HCT116 (cell line): ENCODE results near the gene FNDC3A. TPM values are rescaled to one million over a fixed set of nuclear protein-coding genes. Genes with fewer than 3 reads are reported as not detected.
A peak's percentile ranks its signal among the peaks of the same experiment; 100 is the strongest.

Source experiments
- ATAC-seq: fragments of 200-7000 bp; cut with Tn5 transposase; 2 replicates; pipeline ENCODE4 v1.9.1; 2020; ENCODE audit warnings: mild to moderate bottlenecking, moderate library complexity
- BruUV-seq: library from RNA; stranded (reverse); fragments of 400-500 nt; replicated peaks from 2 replicates; lab custom pipeline; 2021; lab: Mats Ljungman, UMichigan
- CTCF ChIA-PET: fragments of 300-600 bp; sonication (Branson Sonifier 250); formaldehyde crosslinking; loops from one replicate; lab custom pipeline; 2021; ENCODE audit warnings: antibody characterized with exemption; lab: Charles Lee
- POLR2A ChIA-PET: fragments of 300-600, 350-600 bp; sonication (Branson Sonifier 250); formaldehyde crosslinking; loops from one replicate; lab custom pipeline; 2021; ENCODE audit warnings: antibody characterized with exemption; lab: Charles Lee
- RAD21 ChIA-PET, 2 experiments: fragments of 300-600 bp; sonication (Branson Sonifier 250); formaldehyde crosslinking; loops; one replicate each; lab custom pipeline; 2023; ENCODE audit warnings: low total read pairs in 2 of 2; ENCODE audit not compliant: uncharacterized antibody in 2 of 2, unreplicated experiment in 2 of 2, low non-redundant PET in 1 of 2; lab: Charles Lee
- DNase-seq: peaks from one replicate; pipeline ENCODE4 v3.0.0-alpha.2; 2010; ENCODE audit warnings: low read depth, low spot score
- H2AFZ ChIP-seq: fragments of 200-600 bp; shearing (Covaris generic), sonication (generic); 2 replicates; pipeline ENCODE4 v1.6.1; 2017; ENCODE audit warnings: low read depth, mixed run types, mixed read lengths, antibody characterized with exemption, low read length; ENCODE audit not compliant: poor library complexity, severe bottlenecking
- H3K27ac ChIP-seq: 2 replicates; pipeline ENCODE4 v1.5.1; 2012; ENCODE audit warnings: low read depth, low read length
- H3K27me3 ChIP-seq: fragments of 200-600 bp; sonication (generic); 2 replicates; pipeline ENCODE4 v1.6.1; 2016; ENCODE audit warnings: mixed run types, low read length, mixed read lengths; ENCODE audit not compliant: insufficient read depth
- H3K36me3 ChIP-seq, 2 experiments: fragments of 200-500 bp in 1 of 2; fragments of 200-600 bp in 1 of 2; sonication (Bioruptor generic) in 1 of 2; sonication (generic) in 1 of 2; 2 replicates each; pipeline versions ENCODE4 v1.5.1 to v1.6.1; 2014 to 2016; ENCODE audit warnings: low read length in 2 of 2, inconsistent platforms in 1 of 2, mixed read lengths in 1 of 2, mixed run types in 1 of 2; ENCODE audit not compliant: insufficient read depth in 2 of 2, control insufficient read depth in 1 of 2
- H3K4me1 ChIP-seq, 2 experiments: fragments of 200-600 bp in 1 of 2; sonication (generic) in 1 of 2; 2 replicates each; pipeline versions ENCODE4 v1.5.1 to v1.6.1; 2012 to 2017; ENCODE audit warnings: low read length in 2 of 2, inconsistent platforms in 1 of 2, mild to moderate bottlenecking in 1 of 2, mixed read lengths in 1 of 2, mixed run types in 1 of 2, moderate library complexity in 1 of 2; ENCODE audit not compliant: insufficient read depth in 2 of 2, control insufficient read depth in 1 of 2
- H3K4me2 ChIP-seq: fragments of 200-600 bp; sonication (generic); 2 replicates; pipeline ENCODE4 v1.6.1; 2017; ENCODE audit warnings: mixed run types, low read length, mixed read lengths
- H3K4me3 ChIP-seq, 2 experiments: fragments of 200-600 bp in 1 of 2; sonication (generic) in 1 of 2; replicated peaks in 1 of 2; 2 replicates each; pipeline ENCODE4 v1.5.1; 2011 to 2016; ENCODE audit warnings: low read length in 2 of 2, control low read depth in 1 of 2, low read depth in 1 of 2, mild to moderate bottlenecking in 1 of 2, mixed read lengths in 1 of 2, mixed run types in 1 of 2
- H3K79me2 ChIP-seq: fragments of 200-600 bp; sonication (generic); 2 replicates; pipeline ENCODE4 v1.6.1; 2017; ENCODE audit warnings: mild to moderate bottlenecking, mixed run types, low read length, moderate library complexity, mixed read lengths; ENCODE audit not compliant: insufficient read depth
- H3K9ac ChIP-seq: fragments of 200-600 bp; sonication (generic); 2 replicates; pipeline ENCODE4 v1.6.1; 2016; ENCODE audit warnings: low read length, mixed read lengths
- H3K9me2 ChIP-seq: fragments of 200-600 bp; sonication (generic), shearing (Covaris generic); 2 replicates; pipeline ENCODE4 v1.6.1; 2017; ENCODE audit warnings: mixed run types, mild to moderate bottlenecking, moderate library complexity; ENCODE audit not compliant: insufficient read depth
- H3K9me3 ChIP-seq, 2 experiments: fragments of 200-500 bp in 1 of 2; fragments of 200-600 bp in 1 of 2; sonication (Bioruptor generic) in 1 of 2; sonication (generic) in 1 of 2; 2 replicates each; pipeline ENCODE4 v1.6.1; 2014 to 2017; ENCODE audit warnings: low read length in 2 of 2, mixed read lengths in 2 of 2, inconsistent platforms in 1 of 2, low read depth in 1 of 2, mild to moderate bottlenecking in 1 of 2, mixed run types in 1 of 2, moderate library complexity in 1 of 2; ENCODE audit not compliant: control insufficient read depth in 1 of 2, insufficient read depth in 1 of 2
- H4K20me1 ChIP-seq: fragments of 200-600 bp; sonication (generic), shearing (Covaris generic); 2 replicates; pipeline ENCODE4 v1.6.1; 2017; ENCODE audit warnings: mixed run types, mild to moderate bottlenecking, moderate library complexity; ENCODE audit not compliant: insufficient read depth
- CBX3 ChIP-seq: IDR thresholded peaks from 2 replicates; pipeline ENCODE4 v1.6.1; 2012; ENCODE audit warnings: low read depth
- CEBPB ChIP-seq: IDR thresholded peaks from 2 replicates; pipeline ENCODE4 v1.6.1; 2012; ENCODE audit warnings: low read depth
- EGR1 ChIP-seq: IDR thresholded peaks from 2 replicates; pipeline ENCODE4 v1.6.1; 2012; ENCODE audit warnings: low read depth
- EZH2phosphoT487 ChIP-seq: fragments of 200-600 bp; IDR thresholded peaks from 2 replicates; pipeline ENCODE4 v1.6.1; 2018; ENCODE audit warnings: antibody characterized with exemption, borderline replicate concordance
- POLR2AphosphoS5 ChIP-seq: IDR thresholded peaks from 2 replicates; pipeline ENCODE4 v1.6.1; 2011; ENCODE audit warnings: mild to moderate bottlenecking, low read depth, low read length, moderate library complexity
- RAD21 ChIP-seq: IDR thresholded peaks from 2 replicates; pipeline ENCODE4 v1.6.1; 2012; ENCODE audit warnings: low read depth, mild to moderate bottlenecking
- SP1 ChIP-seq: IDR thresholded peaks from 2 replicates; pipeline ENCODE4 v1.6.1; 2012; ENCODE audit warnings: low read depth
- YY1 ChIP-seq: IDR thresholded peaks from 2 replicates; pipeline ENCODE4 v1.6.1; 2011; ENCODE audit warnings: low read length, low read depth, moderate library complexity, mild to moderate bottlenecking; ENCODE audit not compliant: insufficient replicate concordance; ENCODE audit errors: extremely low read depth
- ZFX ChIP-seq: fragments of 450-650 bp; IDR thresholded peaks from 2 replicates; pipeline ENCODE4 v1.6.1; 2017
- ZNF274 ChIP-seq: fragments of 200-500 bp; sonication (Bioruptor generic); IDR thresholded peaks from 2 replicates; pipeline ENCODE4 v1.6.1; 2014; ENCODE audit warnings: mild to moderate bottlenecking, low read depth, low read length, inconsistent platforms
- intact Hi-C: fragments of 100-400 bp; cut with micrococcal nuclease; formaldehyde crosslinking; loops from 2 replicates; pipeline ENCODE4 v1.10.0; 2022
- total RNA-seq: library from RNA; stranded (reverse); gene quantifications from one replicate; pipeline ENCODE4 v1.2.1, GENCODE V29; 2021; ENCODE audit not compliant: unreplicated experiment
- TF ChIP-seq, protein P1 (sequence below): IDR thresholded peaks from 2 replicates; pipeline ENCODE4 v1.6.1; 2012
- TF ChIP-seq, protein P2 (sequence below), 3 experiments: fragments of 200-600 bp in 1 of 3; sonication (generic) in 1 of 3; IDR thresholded peaks in 2 of 3; conservative IDR thresholded peaks in 1 of 3; 2 replicates each; pipeline ENCODE4 v1.5.1; 2012 to 2017; ENCODE audit warnings: low read depth in 2 of 3, low read length in 2 of 3, antibody characterized with exemption in 1 of 3, borderline replicate concordance in 1 of 3, control low read depth in 1 of 3, mild to moderate bottlenecking in 1 of 3, mixed read lengths in 1 of 3, mixed run types in 1 of 3, moderate library complexity in 1 of 3; ENCODE audit not compliant: insufficient read depth in 1 of 3
- TF ChIP-seq, protein P3 (sequence below): IDR thresholded peaks from 2 replicates; pipeline ENCODE4 v1.6.1; 2011; ENCODE audit warnings: mild to moderate bottlenecking, low read length, moderate library complexity; ENCODE audit not compliant: insufficient replicate concordance; ENCODE audit errors: extremely low read depth

FNDC3A gene
- total RNA-seq, 1 experiment from 2014 or later: 30.5 TPM

DNA sequence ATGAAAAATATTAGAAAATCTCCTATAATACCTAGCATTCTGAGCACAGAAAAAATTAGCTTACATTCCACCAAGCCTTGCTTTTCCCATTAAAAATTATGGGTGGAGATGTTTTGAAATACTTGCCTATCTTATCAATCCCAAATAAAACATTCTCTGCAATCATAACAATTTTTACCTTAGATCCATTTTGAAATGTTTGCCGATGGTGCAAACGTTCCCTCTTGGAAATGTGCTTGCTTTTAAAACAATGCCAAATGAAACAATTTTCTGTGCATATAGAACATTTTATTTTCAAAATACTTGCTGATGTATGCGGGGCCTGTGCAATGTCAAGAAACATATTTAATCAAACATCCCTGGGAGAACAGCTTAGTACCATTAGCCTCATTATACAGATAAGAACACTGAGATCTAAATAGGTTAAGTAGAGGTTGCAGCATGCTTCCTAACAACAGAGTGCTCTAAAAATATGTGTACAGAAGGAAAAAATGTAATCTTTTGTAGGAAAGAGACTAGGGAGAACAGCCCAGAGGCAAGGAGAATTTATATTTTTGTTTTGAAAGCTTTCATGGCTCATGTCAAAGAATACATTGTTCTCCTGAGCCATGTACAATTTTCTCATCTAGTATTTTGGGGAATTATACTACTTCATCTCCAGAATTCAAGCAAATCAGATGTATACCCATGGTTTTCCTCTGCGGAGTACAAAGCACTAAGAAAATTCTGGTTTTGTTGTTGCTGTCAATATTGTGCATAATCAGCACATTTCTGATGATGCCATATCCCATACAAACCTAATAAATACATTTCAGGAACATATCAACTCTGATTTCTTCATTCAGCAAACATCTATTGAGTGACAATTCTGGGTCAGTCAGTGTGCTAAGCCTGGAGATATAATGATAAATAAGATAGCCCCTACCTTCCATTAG lies 25.9 kb upstream of the FNDC3A start:
- TF ChIP-seq, protein P1, sequence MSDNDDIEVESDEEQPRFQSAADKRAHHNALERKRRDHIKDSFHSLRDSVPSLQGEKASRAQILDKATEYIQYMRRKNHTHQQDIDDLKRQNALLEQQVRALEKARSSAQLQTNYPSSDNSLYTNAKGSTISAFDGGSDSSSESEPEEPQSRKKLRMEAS: no peak
- TF ChIP-seq RAD21: no peak
- no peak for TF ChIP-seq CEBPB
- no peak for TF ChIP-seq ZNF274
- TF ChIP-seq YY1: no peak
- no peak for TF ChIP-seq CBX3
- TF ChIP-seq, protein P2, sequence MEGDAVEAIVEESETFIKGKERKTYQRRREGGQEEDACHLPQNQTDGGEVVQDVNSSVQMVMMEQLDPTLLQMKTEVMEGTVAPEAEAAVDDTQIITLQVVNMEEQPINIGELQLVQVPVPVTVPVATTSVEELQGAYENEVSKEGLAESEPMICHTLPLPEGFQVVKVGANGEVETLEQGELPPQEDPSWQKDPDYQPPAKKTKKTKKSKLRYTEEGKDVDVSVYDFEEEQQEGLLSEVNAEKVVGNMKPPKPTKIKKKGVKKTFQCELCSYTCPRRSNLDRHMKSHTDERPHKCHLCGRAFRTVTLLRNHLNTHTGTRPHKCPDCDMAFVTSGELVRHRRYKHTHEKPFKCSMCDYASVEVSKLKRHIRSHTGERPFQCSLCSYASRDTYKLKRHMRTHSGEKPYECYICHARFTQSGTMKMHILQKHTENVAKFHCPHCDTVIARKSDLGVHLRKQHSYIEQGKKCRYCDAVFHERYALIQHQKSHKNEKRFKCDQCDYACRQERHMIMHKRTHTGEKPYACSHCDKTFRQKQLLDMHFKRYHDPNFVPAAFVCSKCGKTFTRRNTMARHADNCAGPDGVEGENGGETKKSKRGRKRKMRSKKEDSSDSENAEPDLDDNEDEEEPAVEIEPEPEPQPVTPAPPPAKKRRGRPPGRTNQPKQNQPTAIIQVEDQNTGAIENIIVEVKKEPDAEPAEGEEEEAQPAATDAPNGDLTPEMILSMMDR (IDR thresholded peaks at IDR 0.05 in 2 of 3, conservative IDR thresholded peaks at IDR 0.05 in 1 of 3; ENCODE audit: borderline replicate concordance in 1 of 3, insufficient read depth in 1 of 3, low read depth in 2 of 3, low read length in 2 of 3): no peak
- TF ChIP-seq SP1: no peak
- no peak for TF ChIP-seq EZH2phosphoT487
- TF ChIP-seq, protein P3, sequence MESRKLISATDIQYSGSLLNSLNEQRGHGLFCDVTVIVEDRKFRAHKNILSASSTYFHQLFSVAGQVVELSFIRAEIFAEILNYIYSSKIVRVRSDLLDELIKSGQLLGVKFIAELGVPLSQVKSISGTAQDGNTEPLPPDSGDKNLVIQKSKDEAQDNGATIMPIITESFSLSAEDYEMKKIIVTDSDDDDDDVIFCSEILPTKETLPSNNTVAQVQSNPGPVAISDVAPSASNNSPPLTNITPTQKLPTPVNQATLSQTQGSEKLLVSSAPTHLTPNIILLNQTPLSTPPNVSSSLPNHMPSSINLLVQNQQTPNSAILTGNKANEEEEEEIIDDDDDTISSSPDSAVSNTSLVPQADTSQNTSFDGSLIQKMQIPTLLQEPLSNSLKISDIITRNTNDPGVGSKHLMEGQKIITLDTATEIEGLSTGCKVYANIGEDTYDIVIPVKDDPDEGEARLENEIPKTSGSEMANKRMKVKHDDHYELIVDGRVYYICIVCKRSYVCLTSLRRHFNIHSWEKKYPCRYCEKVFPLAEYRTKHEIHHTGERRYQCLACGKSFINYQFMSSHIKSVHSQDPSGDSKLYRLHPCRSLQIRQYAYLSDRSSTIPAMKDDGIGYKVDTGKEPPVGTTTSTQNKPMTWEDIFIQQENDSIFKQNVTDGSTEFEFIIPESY: no peak
- no peak for TF ChIP-seq POLR2AphosphoS5
- TF ChIP-seq EGR1: no peak
- TF ChIP-seq ZFX: no peak
- Histone ChIP-seq H3K27ac (no peak overlapping the region), H2AFZ (no peak overlapping the region), H3K9me3 (no peaks in the 10 kb centered on the region), H3K4me2 (no peak overlapping the region), H3K9ac (no peak overlapping the region), H3K4me1 (peaks cover 0 to 4% of the 10 kb centered on the region in 2 experiments; a peak in 1 of 4 replicates), H3K4me3 (no peak overlapping the region), H3K9me2 (no peaks in the 10 kb centered on the region), H3K79me2 (no peaks in the 10 kb centered on the region), H4K20me1 (no peaks in the 10 kb centered on the region), H3K27me3 (no peaks in the 10 kb centered on the region), H3K36me3 (no peaks in the 10 kb centered on the region)
- ChIA-PET RAD21 (no interaction called here), POLR2A (no interaction called here), CTCF (no interaction called here)
- DNase-seq (no peak), ATAC-seq (no peak)
- TSS peak; percentile 80 for BruUV-seq
- intact Hi-C loops: no loop called here
